ENCODE results near the gene IGF2BP3. TPM values are rescaled to one million over a fixed set of nuclear protein-coding genes. Genes with fewer than 3 reads are reported as not detected.

Gene IGF2BP3
- polyA plus RNA-seq, 1 donor (not counting 4 experiments of a cell fraction or from before 2014, with no cell fraction given): 22.3 TPM

GRCh38 chr7:23449941-23450340, 20.4 kb downstream of the IGF2BP3 start:
- TF ChIP-seq CTCF (optimal IDR thresholded peaks at IDR 0.05 in 1 of 3, IDR thresholded peaks at IDR 0.05 in 1 of 3, conservative IDR thresholded peaks at IDR 0.05 in 1 of 3; ENCODE audit: extremely low read depth in 1 of 3, insufficient read depth in 2 of 3, low read length in 3 of 3): no peak
- TF ChIP-seq EZH2 (IDR thresholded peaks at IDR 0.05; ENCODE audit: low read length): no peak
- Histone ChIP-seq H3K9ac (ENCODE audit: control insufficient read depth, extremely low read depth, insufficient read depth, low read length) (no peak overlapping the region), H3K4me1 (ENCODE audit: control insufficient read depth, extremely low read depth, insufficient read depth, low read length) (no peaks in the 10 kb centered on the region), H3K9me1 (ENCODE audit: control insufficient read depth, extremely low read depth, insufficient read depth, low read length) (no peaks in the 10 kb centered on the region), H3K79me2 (ENCODE audit: control insufficient read depth, insufficient read depth, low read length) (peaks cover 12% of the 10 kb centered on the region), H3K4me3 (ENCODE audit: control insufficient read depth in 2 of 3, extremely low read depth in 1 of 3, insufficient read depth in 2 of 3, low read depth in 1 of 3, low read length in 3 of 3) (no peak overlapping the region), H3K9me3 (ENCODE audit: control insufficient read depth, low read depth, low read length) (no peaks in the 10 kb centered on the region), H2AFZ (ENCODE audit: control insufficient read depth, low read length) (no peak overlapping the region), H4K20me1 (ENCODE audit: control insufficient read depth, extremely low read depth, insufficient read depth, low read length) (no peaks in the 10 kb centered on the region), H3K36me3 (ENCODE audit: control insufficient read depth in 2 of 2, extremely low read depth in 1 of 2, insufficient read depth in 2 of 2, low read length in 2 of 2) (no peaks in the 10 kb centered on the region), H3K27ac (ENCODE audit: control insufficient read depth, insufficient read depth, low read length) (no peak overlapping the region), H3K4me2 (ENCODE audit: control insufficient read depth, extremely low read depth, insufficient read depth, low read depth, low read length) (no peak overlapping the region), H3K27me3 (ENCODE audit: control insufficient read depth, extremely low read depth, insufficient read depth, low read length) (no peaks in the 10 kb centered on the region)
- no peak for DNase-seq (ENCODE audit: low read depth, low spot score)
- dilution Hi-C loops (cut with MboI; ENCODE audit: extremely low pct_ligation_motif_present, low sequenced_read_pairs): no loop called here
- no peak for FAIRE-seq

GRCh38 chr7:23445326-23445725, 25.0 kb downstream of the IGF2BP3 start:
- H3K27me3 ChIP-seq (ENCODE audit: control insufficient read depth, extremely low read depth, insufficient read depth, low read length): no peaks in the 10 kb centered on the region
- no peak for FAIRE-seq
- H3K79me2 ChIP-seq (ENCODE audit: control insufficient read depth, insufficient read depth, low read length): peaks cover 3% of the 10 kb centered on the region
- no peak overlapping the region for H3K4me2 ChIP-seq (ENCODE audit: control insufficient read depth, extremely low read depth, insufficient read depth, low read depth, low read length)
- H2AFZ ChIP-seq (ENCODE audit: control insufficient read depth, low read length): no peak overlapping the region
- H3K27ac ChIP-seq (ENCODE audit: control insufficient read depth, insufficient read depth, low read length): no peak overlapping the region
- dilution Hi-C loops (cut with MboI; ENCODE audit: extremely low pct_ligation_motif_present, low sequenced_read_pairs): no loop called here
- TF ChIP-seq EZH2 (IDR thresholded peaks at IDR 0.05; ENCODE audit: low read length) (no peak), CTCF (optimal IDR thresholded peaks at IDR 0.05 in 1 of 3, IDR thresholded peaks at IDR 0.05 in 1 of 3, conservative IDR thresholded peaks at IDR 0.05 in 1 of 3; ENCODE audit: extremely low read depth in 1 of 3, insufficient read depth in 2 of 3, low read length in 3 of 3) (no peak)
- H3K9me1 ChIP-seq (ENCODE audit: control insufficient read depth, extremely low read depth, insufficient read depth, low read length): no peaks in the 10 kb centered on the region
- no peak for DNase-seq (ENCODE audit: low read depth, low spot score)
- H3K9me3 ChIP-seq (ENCODE audit: control insufficient read depth, low read depth, low read length): no peaks in the 10 kb centered on the region
- H3K36me3 ChIP-seq (ENCODE audit: control insufficient read depth in 2 of 2, extremely low read depth in 1 of 2, insufficient read depth in 2 of 2, low read length in 2 of 2): no peaks in the 10 kb centered on the region
- H3K4me1 ChIP-seq (ENCODE audit: control insufficient read depth, extremely low read depth, insufficient read depth, low read length): no peaks in the 10 kb centered on the region
- H3K9ac ChIP-seq (ENCODE audit: control insufficient read depth, extremely low read depth, insufficient read depth, low read length): no peak overlapping the region
- no peaks in the 10 kb centered on the region for H4K20me1 ChIP-seq (ENCODE audit: control insufficient read depth, extremely low read depth, insufficient read depth, low read length)
- H3K4me3 ChIP-seq (ENCODE audit: control insufficient read depth in 2 of 3, extremely low read depth in 1 of 3, insufficient read depth in 2 of 3, low read depth in 1 of 3, low read length in 3 of 3): no peak overlapping the region

Data from keratinocyte (primary cell).